GM12874 (cell line): ENCODE measurements around the gene CCL5.

Experiments used
- CTCF ChIP-seq: IDR thresholded peaks from 2 replicates; pipeline ENCODE4 v1.5.1; 2011; ENCODE audit warnings: low read depth, mild to moderate bottlenecking, control low read depth, low read length, moderate library complexity; ENCODE audit not compliant: insufficient read depth

CCL5 gene

GRCh38 chr17:35906926-35907637 lies 26.9 kb upstream of the CCL5 start:
- no peak for TF ChIP-seq CTCF

- no peak for TF ChIP-seq CTCF
Observed at GRCh38 chr17:35906191-35906925, 26.2 kb upstream of the CCL5 start.

DNA sequence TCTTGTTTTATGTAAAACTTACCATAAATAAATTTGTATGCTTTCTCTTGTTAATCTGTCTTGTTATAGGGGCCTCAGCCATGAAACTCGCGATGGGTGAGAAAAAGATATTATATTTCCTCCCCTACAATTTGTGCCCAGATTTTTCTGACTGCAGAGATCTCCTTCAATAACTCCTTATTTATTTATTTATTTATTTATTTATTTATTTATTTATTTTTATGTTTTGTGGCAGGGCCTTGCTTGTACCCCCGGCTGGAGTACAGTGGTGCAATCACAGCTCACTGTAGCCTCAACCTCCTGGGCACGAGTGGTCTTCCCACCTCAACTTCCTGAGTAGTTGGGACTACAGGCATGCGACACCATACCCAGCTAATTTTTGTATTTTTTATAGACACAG lies 23.3 kb upstream of the CCL5 start:
- TF ChIP-seq CTCF: no peak

GRCh38 chr17:35901631-35902175 lies 21.5 kb upstream of the CCL5 start:
- no peak for TF ChIP-seq CTCF

DNA sequence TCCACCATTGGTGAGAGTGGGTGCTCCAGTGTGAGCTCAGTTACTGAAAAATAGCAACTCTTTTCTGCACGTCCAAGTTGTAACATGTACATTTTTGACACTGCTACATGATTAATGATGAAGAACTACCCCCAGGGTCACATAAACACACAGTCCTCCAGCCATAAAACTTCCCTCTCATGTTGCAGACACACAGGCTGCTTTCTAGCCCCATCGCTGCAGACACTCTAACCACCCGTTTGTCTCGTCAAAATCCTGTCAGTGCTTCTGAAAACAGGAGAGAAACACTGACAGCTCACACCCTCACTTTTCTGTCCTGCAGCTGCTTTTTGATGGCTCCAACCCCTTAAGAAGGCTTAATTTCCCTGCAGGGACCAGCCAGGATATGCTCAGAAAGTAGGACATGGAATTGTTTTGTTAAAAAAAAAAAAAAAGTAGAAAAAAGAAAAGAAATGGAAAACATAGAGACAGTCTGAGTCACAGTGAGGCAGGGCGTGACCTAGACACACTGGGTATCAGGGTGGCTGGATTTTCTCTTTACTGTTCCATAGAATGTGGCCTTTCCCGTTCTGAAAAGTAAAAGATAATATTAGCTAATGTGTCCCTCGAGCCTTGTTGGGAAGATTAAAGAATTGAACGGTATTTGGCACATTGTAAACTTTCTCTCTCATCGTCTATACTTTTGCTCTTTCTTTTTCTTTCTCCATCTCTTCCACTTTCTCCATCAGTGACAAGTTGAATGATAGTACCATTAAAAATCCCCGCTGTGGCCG lies 20.7 kb upstream of the CCL5 start:
- no peak for TF ChIP-seq CTCF

DNA sequence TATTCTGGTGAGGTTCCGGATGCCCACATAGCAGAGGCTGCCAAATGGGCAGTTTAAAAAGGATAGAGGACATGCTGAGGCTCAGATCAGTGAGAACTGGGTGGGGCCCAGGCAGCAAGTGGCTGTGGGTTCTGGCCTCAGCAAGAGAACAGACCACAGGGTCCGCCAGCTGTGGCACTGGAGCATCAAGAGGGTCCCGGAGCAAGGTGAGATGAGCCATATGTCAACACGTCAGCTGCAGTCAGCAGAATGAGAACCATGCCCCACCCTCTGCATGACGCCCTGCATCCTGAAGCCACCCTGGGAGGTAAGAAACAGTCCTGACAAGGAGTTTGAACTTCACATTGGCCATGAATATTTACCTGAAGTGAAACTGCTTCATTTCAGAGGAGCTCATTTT lies 20.1 kb upstream of the CCL5 start:
- TF ChIP-seq CTCF: no peak
